CD4-positive, alpha-beta T cell treated with Interleukin-21 for 1 hour (primary cell): ENCODE measurements around the gene HOXB8.

Experiments
- DNase-seq: peaks from one replicate; pipeline ENCODE4 v3.0.0-alpha.2; 2020

HOXB8 gene

DNA sequence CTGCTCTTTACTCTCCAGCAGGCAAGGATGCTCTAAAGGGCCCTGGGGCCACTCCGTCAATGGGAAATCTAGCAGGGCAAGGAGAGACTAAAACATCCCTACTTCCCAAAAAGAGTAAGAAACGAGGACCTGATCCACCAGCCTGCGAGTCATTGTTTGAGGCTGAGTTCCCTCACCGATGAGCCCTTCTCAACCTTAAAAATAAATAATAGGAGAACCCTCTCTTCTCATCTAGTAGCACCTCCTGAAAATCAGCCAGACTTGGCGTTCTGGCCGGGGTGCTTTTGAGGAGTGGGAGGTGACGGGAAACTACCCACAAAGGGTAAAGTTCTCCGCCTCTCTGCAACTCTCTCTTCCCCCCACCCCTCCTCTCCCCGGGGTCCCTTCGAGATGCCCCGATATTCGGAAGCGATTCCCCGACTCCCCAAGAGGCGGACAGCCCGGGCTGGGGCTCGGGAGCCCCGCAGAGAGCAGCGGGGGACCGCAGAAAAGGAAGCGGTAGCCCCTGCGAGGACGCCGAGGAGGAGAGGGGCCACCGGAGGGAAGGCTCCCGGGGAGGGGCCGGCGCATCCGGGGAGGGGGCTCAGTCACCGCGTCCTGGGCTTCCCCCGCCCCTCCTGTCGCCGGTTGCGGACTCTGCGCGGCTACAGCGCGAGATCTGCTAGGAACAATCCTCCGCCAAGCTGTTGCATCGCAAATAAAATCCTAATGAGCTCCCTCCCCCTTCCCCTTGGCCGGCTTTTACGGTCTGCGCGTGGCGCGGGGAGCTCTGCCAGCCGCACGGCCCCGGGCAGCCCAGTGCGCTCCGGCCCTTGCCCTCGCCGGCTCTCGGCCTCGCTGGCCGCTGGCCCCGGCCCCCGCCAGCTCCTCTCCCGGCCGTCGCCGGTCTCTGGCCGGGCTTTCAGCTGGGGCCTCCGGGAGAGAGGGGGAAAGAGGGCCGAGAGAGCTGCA lies 9.7 kb upstream of the HOXB8 start:
- peak; percentile 33 for DNase-seq

DNA sequence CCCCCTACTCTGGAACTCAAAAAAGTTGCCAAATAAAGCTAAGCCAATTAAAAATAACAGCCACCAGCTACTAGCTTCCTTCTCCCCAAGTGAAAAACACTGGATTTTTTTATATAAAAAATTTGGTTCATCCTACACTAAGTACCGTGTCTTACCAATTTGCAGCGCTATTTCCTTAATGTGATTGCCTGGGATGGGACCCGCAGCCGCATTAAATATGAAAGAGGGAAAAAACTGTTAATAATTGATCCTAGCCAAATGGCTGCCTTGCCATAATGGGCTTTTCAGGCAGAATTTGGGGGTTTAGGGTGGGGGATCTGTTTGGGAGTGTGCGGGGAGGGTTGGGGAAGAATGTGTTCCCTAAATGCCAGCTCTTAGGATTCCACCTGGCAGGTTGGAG lies 9.0 kb upstream of the HOXB8 start:
- no peak for DNase-seq

DNA sequence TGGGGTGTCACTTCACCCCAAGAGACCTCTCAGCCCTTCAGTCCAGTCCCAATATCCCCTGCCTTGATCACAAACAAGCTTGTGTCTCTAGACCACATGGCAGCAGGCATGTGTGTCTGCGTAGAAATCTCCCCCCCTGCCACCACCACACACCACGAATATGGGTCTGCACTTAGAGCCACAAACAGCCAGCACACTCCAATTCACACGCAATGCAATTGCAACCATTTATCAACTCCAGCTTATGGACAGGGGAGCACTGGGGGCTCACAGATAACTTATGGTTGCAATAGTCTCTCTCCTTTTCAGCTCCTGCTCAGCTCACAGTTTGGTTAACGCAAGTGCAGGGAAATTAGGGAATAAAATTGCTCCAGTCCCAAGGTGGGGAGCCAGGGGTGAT lies 8.5 kb upstream of the HOXB8 start:
- no peak for DNase-seq

DNA sequence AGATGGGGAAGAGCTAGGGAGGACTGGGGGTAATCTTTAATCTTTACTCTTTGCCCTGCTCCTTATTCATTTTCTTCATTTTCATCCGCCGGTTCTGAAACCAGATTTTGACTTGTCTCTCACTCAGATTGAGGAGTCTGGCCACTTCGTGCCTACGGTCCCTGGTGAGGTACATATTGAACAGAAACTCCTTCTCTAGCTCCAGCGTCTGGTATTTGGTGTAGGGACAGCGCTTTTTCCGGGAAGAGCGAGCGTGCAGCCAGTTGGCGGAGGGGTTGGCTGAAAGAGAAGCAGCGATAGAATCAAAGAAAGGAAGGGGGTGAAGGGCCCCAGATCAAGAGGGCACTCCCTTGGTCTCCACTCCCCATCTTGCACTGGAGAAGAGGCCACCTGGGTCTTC lies 7.8 kb upstream of the HOXB8 start:
- no peak for DNase-seq

DNA sequence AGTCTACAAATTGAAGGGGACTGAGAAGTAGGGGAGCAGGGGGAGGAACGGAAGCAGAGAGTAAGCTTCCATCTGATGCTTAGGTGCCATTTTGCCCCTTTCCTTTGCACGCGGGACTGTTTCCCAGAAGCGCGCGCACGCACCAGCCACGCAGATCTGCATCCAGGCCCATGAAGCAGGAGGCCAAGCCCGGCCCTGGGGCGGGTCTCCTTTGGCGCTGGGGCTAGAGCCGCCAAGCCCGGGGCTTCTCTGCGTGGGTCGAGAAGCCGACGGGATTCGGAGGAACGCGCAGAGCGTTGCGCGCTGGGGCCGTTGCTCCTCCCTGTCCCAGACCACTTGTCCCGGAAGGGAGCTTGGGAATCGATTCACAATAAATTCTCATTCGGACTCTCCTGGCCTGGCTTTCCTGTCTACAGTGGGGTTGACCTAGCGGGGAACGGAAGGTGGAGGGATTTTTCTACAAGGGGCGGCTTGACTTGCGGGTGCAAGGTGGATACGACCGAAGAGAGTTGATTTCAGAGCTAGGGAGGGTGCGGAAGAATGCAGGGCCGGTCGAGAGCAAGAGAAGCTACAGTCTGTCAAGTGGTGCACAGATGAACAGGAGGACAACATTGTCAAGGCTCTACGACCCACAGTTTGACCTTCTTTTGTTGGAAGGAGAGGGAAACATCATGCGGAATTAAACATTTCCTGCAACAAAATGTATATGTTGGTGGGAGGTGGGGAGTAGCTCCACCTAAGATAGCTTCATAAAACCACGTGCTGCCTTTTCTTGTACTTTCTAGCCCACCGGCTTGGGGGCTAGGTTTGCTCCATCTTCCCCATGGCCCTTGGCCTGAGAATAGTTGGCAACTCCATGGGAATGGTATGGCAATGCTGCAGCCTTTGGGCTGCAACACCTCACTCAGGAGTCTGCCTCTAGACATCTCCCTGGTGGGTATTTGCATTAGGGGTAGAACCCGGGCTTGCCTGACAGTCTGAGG lies 6.6 kb upstream of the HOXB8 start:
- no peak for DNase-seq

DNA sequence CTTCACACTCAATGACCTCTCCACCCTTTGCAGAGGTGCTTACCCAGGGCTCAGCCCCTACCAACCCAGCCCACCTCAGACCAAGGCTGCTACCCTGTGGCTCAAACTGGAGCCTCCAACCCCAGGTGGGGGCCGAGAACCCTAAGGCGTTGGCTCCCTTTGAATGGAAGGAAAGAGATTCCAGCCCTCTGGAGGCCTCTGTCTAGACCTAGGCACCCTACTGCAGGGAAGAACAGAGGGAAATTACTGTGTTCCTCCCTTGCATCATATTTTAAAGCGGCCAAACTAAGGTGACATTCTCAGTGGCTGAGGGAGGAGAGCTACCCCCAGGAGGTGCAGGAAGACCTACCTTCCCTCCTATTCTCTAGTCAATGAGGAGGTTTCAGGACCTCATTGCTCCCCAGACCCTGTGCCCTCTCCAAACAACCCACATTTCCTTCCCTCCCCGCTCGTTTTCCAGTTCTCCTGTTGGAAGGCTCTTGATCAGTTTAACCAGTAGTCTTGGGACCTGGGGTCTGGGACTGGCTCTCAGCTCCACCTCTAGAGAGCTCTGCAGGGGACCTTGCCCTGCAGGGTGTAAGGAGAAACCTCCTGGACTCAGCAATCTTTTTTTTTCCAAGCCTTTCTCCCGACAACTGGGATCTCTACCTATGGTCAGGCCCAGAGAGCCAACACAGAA lies 5.5 kb upstream of the HOXB8 start:
- no peak for DNase-seq

DNA sequence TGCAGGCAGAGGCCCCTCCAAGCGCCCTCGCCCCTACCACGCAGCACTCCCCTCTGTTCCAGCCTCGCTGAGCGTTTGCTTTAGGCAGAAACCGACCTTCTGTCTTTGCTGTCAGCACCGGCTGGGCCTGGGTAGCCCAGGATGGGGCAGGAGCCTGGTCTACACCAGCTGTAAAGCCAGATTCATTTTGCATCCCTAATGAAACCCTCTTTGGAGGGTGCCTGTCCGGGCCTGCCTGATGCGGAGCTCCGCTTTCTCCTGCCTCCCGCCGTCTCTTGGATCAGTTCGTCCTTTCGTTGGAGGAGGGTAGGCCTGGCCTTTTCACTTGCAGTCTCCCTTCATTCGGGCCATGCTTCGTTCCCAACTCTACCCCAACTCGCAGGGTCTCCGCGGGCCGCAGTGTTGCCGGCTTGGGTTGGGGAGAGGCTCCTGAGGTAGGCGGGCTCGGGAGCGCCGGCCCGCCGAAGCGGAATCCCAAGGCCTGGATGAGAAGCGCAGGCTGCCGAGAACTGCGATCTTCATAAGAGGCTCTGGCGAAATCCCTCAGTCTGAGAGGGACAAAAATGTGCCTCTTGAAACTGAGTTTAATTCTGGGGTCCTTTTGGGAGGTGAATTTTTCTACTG lies 4.8 kb upstream of the HOXB8 start:
- no peak for DNase-seq

DNA sequence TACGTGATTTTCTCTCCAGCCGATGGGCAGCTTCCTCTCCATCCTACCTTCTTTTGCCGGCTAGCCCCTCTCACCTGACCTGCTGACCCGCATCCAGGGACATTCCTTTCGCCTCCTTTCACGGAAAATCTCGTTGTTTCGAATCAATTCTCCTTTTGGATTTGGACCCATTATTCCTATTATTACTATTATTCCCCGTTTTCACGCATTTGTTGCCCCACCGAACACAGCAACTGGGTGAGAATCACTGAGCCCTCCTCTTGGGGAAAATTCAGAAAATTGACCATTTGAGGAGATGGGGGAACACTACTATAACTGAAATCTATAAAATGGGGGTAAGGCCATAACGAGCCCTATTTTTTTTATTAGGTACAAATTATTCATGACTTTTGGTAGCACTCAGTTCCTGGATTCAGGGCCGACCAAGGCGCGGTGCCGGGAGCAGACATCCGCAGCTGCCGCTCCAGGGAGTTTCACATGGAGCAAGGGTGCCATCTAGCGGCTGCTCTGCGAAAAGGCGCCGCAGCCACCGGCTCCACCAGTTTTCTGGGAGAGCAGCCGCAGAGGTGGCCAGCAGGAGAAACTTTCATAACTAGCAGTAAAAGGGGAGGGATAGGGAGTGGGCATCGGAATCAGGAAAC lies 3.3 kb upstream of the HOXB8 start:
- DNase-seq, result peak; percentile 85

DNA sequence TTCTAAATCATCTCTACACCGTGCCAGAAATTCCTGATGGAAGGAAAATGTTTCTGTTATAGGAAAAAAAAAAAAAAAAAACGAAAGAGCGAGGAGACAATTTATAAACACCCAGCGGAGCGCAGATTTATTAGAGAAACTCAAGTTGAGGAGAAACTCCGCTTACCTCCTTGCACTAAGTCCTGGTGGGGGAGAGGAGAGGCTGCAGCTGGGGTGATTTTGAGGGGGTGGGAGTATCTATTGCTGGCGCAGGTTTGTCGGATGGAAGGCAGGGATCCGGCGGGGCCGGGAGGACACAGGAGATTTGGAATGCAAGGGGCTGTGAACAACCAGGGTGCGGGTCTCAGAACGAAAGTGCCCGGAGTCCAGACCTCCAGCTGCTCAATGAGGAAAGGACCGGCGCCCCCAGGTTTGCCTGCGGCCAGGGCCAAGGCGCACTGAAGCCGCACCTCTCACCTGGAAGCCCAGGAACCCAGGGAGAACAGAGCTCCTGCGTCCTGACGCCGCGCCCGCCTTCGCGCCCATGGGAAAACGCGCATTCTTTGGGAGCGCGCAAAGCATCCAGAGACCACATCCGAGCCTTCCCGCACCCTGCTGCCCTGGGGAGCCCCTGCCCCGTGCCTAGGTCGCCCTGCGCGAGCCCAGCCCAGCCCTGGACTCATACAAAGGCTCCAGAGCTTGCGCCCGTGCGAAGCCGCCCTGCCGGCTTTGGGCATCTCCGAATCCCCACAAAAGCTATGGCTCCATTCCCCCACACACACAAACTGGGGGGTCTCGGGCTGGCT lies 2.6 kb upstream of the HOXB8 start:
- no peak for DNase-seq

DNA sequence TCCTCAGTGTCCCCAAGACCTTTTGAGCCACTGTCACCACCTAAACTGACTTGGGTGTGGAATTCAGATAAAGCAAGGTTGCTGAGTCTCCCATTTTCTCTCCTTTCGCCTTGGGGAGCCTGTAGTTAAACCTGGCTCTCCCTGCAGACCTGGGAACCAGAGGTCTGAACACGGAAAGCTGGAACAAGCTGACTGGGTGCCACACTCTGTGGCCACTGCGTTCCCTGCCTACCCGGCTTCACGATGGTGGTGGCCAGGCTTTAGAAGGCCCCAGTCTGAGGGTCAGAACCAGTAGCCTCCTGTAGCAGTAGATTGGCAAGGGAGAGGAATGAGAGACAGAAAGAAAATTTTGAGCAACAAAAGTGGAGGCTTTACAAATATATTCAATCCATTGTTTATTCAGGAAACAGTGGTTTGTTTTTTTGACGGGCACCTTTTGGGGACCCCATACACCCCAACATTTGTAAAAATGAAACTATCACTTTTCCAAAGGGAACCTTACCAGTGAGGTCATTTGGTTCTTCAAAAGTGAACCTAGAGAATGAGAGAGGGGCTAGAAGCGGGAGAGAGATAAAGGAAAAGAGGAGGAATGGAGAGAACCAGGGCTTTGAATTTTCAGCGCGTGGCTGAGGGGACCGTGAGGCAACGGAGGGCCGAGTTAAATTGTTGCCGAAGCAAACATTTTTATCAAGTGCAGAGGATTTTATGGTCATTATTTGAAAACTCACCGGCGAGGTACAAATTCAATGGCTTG lies 1.8 kb upstream of the HOXB8 start:
- no peak for DNase-seq

DNA sequence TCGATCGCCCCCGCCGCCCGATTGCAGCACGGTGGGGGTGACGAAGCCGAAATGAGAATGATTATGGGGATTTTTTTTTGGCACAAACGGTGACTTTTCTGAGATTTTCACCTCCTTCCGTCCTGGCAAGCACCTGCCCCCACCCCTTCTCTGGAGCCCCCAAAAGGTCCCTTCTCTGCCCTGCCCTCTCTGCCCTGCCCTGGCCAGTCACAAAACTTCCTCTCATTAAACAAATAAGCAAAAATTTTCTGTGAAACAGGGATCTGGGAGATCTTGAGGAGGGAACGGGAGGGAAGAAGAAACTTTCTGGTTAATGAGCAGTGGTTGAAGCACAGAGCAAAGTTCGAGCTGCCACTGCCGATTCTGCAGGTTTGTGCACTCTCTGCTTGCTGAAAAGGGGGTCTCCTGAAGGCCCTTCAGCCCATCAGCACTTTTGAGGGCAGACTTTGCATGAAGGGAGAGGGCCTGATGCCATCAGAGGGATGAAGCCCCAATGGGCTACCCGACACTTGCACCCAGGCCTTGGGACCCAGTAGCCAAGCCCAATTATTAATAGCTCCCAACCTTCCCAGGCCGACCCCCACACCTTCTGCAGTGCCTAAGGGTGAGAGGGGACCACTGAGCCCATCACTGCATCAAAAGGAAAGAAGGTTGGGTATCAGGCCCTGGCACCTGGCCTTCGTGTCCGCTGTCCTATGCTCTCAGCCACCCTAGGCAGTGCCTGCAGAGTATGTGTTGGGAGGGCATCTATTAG lies 1.0 kb upstream of the HOXB8 start:
- no peak for DNase-seq

DNA sequence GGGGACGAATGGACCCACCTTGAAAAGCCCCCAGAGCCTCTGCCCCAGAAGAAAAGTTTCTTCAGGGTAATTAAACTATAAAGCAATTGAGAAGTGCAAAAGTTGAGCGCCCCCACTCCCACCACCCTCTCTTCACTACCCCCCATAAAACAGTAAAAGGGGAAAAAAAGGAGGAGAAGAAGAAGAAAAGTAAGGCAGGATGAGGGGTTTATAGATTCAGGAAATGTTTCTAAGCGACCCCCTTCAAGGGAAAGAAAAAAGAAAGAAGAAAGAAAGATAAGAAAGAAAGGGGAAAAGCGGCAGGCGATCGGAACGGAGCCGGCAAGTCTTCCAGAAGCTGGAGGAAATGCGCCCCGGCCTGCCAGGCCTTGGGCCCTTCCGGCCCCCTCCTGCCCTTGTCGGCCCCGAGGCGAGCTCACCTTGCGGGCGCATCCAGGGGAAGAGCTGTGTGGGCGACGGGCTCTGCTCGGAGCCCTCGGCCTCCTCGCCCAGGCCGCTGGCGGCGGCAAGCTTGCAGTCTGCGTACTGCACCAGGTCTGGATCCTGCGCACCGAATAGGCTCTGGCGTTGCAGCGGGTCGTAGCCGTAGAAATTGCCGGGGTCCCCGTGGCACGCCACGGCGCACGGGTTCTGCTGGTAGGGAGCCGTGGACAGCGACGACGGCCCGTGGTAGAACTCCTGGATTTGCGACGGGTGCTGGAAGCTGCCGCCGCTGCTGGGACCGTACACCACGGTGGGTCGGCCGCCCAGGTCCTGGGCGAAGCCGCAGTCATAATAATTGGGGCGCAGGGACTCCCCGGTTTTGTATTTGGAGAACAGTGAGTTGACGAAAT lies 1.0 kb downstream of the HOXB8 start:
- DNase-seq, result peak; percentile 38

DNA sequence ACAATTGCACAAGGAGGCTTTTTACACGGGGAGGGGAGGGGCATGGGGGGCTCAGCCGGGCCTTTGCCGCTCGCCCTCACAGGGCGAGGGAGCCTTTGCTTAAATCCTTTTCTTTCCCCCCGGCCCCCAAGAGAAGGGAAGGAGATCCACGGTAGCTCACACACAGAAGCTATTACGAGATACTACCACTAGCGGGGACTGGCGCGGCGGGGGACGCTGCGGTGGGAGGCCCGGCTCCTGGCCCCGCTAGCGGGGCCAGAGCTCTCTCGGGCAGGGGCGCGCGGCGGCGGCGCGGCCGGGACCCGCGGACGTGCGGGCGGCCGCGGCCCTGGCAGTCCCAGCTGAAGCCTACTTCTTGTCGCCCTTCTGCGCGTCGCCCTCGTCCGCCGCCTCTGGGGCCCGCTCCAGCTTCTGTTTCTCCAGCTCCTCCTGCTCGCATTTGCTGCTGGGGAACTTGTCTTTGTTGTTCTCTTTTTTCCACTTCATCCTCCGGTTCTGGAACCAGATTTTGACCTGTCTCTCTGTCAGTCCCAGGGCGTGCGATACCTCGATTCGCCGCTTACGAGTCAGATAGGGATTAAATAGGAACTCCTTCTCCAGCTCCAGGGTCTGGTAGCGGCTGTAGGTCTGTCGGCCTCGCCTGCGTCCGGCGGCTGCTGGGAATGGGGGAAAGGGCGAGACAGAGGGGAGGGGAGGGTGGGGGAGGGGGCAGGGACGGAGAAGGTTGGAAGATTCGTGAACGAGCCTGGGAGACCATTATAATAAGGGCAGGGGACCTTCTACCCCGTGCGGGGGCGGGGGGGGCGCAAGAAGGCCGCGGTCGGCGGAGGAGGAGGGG lies 2.0 kb downstream of the HOXB8 start:
- peak; percentile 58 for DNase-seq

DNA sequence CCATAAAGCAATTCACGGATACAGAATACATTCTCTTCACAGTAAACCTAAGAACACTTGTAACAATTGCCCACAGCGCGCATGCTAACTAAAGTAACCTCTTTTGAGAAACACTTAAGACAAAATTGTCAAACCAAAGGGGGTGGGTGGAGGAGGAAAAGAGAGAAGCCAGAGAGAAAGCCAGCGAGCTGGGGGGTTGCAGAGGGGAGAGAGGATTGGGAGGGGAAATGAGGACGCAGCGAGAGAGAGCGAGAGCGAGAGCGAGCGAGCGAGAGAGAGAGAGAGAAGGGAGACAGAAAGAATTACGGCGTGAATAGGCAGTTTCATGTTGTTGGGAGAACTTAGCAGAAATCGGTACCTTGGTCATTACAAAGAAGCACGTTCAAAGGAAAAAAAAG lies 2.6 kb downstream of the HOXB8 start:
- DNase-seq, result no peak

DNA sequence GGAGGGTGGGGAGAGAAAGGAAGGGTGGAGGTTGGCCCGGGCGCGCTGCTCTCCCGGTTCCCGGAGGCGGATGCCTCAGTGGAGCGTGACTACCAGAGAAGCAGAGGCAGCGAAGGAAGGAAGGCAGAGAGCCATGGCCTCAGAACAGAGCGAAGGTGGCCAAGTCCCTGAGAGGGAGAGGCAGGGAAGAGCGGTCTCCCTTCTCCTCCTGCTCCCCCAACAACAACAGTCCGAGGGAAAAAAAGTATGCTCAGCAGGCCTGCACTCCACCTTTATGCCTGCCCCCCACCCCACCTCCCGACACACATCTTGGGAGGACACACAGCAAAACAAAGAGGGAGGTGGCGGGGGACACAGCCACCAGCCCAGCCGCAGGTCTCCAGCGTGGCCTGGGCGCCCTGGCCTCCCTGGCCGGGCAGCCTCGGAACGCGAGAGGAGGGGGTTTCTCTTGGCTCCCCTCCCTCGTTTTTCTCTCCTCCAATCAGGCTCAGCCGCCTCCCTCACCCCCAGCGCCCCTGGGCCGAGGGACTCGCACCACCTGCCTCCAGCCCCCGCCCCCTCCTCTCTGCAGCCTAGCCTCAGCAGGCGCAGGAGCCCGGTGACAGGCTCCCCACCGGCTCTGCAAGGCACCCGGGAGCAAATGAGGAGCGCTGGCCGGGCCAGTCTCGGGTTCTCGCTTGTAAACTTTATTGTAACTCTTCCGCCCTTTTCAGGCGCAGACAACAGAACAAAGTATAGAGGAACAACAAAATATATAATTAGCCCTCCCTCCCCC lies 3.2 kb downstream of the HOXB8 start:
- DNase-seq, result no peak

DNA sequence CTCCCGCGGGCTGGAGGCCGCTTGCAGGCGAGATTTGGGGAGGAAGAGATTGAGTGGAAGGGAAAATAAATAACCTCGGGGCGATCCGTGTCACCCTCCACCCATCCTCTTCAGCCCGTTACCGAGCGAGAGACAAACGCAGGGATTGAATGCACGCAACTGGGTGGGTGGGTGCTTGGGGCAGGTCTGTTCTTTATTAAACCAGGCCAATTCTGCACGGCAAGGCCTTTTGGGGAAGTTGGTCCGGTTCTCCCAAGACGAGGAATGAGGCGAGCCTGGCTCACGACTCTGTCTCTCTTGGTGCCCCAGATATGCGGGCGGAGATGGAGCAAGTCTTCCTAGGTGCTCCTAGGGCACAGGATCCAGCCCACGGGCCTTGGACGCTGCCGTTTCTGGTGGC lies 3.9 kb downstream of the HOXB8 start:
- DNase-seq, result no peak
